GM12875 (cell line): Measurements from ENCODE around the gene SPHK2.

Experiments used
- H3K4me3 ChIP-seq: one replicate; pipeline ENCODE4 v1.5.1; 2011; ENCODE audit warnings: low read depth, low read length, control low read depth
- CTCF ChIP-seq: IDR thresholded peaks from 2 replicates; pipeline ENCODE4 v1.5.1; 2011; ENCODE audit warnings: low read depth, mild to moderate bottlenecking, control low read depth, inconsistent platforms, low read length, moderate library complexity, borderline replicate concordance; ENCODE audit not compliant: insufficient read depth

SPHK2 gene

GRCh38 chr19:48635966-48636858, 16.9 kb downstream of the SPHK2 start:
- no peak for TF ChIP-seq CTCF
- peak overlapping the region; percentile 62 for H3K4me3 ChIP-seq

- TF ChIP-seq CTCF = no peak; the same call in 1 of the 2 replicates
- H3K4me3 ChIP-seq = peak within 1 kb of the TSS; percentile 62
These were observed 17.6 kb downstream of the SPHK2 start, which contains the start of gene DBP for GRCh38 chr19:48636859-48637448. DBP (minus strand) TSS chr19:48637379; CDS start chr19:48636994, 385 bp downstream.

- no peak for TF ChIP-seq CTCF
These were observed 18.2 kb downstream of the SPHK2 start for GRCh38 chr19:48637449-48637947.

GRCh38 chr19:48637948-48638830, 18.9 kb downstream of the SPHK2 start:
- peak overlapping the region; percentile 53 for H3K4me3 ChIP-seq
- TF ChIP-seq CTCF = 0 out of 2 replicates have a peak, but pooled peaks have one; percentile 12

More at GRCh38 chr19:48637449-48637947, 18.2 kb downstream of the SPHK2 start:
- peak overlapping the region; percentile 62 for H3K4me3 ChIP-seq

GRCh38 chr19:48638831-48639381, 19.6 kb downstream of the SPHK2 start:
- peak overlapping the region; percentile 53 for H3K4me3 ChIP-seq
- TF ChIP-seq CTCF = no peak
